Fibroblast of lung (primary cell): ENCODE data around the gene FSTL5.

Source experiments
- EZH2 ChIP-seq: IDR thresholded peaks from 2 replicates; pipeline ENCODE4 v1.5.1; 2012; ENCODE audit warnings: low read length, control low read depth, mild to moderate bottlenecking; ENCODE audit errors: missing control alignments
- TF ChIP-seq, protein P1 (sequence below), 2 donors: IDR thresholded peaks in 1 of 2; conservative IDR thresholded peaks in 1 of 2; 1 replicate in 1 of 2; 2 replicates in 1 of 2; pipeline ENCODE4 v1.5.1; 2011 to 2012; ENCODE audit warnings: low read length in 2 of 2, control low read depth in 1 of 2, inconsistent platforms in 1 of 2, low read depth in 1 of 2, mild to moderate bottlenecking in 1 of 2

DNA sequence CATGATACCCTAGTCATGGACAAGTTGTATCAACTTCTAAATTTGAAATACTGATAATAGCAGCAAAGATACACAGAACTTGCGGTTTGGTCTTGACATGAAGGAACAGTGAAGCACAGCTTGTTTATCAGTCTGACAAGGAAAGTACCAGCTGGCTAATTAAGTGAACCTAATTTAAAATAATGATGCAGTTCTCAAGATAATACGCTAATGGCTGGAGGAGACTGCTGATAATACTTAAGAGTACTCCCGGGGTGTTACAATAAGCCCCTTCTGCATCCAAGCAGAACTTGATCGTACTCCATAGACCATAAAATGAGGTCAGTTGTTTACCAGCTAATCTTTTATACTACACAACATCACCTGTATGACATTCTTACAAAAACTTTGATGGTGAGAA is 697.5 kb downstream of the FSTL5 start:
- TF ChIP-seq, protein P1, sequence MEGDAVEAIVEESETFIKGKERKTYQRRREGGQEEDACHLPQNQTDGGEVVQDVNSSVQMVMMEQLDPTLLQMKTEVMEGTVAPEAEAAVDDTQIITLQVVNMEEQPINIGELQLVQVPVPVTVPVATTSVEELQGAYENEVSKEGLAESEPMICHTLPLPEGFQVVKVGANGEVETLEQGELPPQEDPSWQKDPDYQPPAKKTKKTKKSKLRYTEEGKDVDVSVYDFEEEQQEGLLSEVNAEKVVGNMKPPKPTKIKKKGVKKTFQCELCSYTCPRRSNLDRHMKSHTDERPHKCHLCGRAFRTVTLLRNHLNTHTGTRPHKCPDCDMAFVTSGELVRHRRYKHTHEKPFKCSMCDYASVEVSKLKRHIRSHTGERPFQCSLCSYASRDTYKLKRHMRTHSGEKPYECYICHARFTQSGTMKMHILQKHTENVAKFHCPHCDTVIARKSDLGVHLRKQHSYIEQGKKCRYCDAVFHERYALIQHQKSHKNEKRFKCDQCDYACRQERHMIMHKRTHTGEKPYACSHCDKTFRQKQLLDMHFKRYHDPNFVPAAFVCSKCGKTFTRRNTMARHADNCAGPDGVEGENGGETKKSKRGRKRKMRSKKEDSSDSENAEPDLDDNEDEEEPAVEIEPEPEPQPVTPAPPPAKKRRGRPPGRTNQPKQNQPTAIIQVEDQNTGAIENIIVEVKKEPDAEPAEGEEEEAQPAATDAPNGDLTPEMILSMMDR (conservative IDR thresholded peaks at IDR 0.05 in 1 of 2, IDR thresholded peaks at IDR 0.05 in 1 of 2; ENCODE audit: low read depth in 1 of 2, low read length in 2 of 2) = no peak
- TF ChIP-seq EZH2 = no peak
